Bronchial epithelial cell (primary cell): ENCODE measurements around the gene YTHDF2. TPM values are rescaled to one million over a fixed set of nuclear protein-coding genes. Genes with fewer than 3 reads are reported as not detected.
"Not testable (repeated sequence)": the region's sequence is repeated elsewhere in the genome, so short reads cannot be mapped to it uniquely, and the experiment has no call there.

ENCODE experiments used
- DNase-seq: peaks from one replicate; pipeline ENCODE4 v3.0.0-alpha.2; 2010; ENCODE audit warnings: low read depth
- FAIRE-seq: peaks from 2 replicates; lab custom pipeline; 2011; peaks lifted over from hg19 to GRCh38; lab: Jason Lieb, UNC
- H3K27me3 ChIP-seq: 2 replicates; pipeline ENCODE4 v1.5.1; 2011; ENCODE audit warnings: low read length; ENCODE audit not compliant: control insufficient read depth, insufficient read depth
- H3K36me3 ChIP-seq: 2 replicates; pipeline ENCODE4 v1.5.1; 2011; ENCODE audit warnings: low read length; ENCODE audit not compliant: control insufficient read depth, insufficient read depth
- H3K4me3 ChIP-seq: 2 replicates; pipeline ENCODE4 v1.5.1; 2011; ENCODE audit warnings: mild to moderate bottlenecking, low read depth, low read length, control low read depth
- CTCF ChIP-seq: IDR thresholded peaks from 2 replicates; pipeline ENCODE4 v1.5.1; 2011; ENCODE audit warnings: mild to moderate bottlenecking, moderate library complexity, low read length, control low read depth, inconsistent platforms; ENCODE audit not compliant: insufficient read depth, severe bottlenecking
- total RNA-seq: library from RNA; depleted of rRNA; stranded (reverse); fragments of >200 nt; gene quantifications from 2 replicates; pipeline ENCODE4 v1.2.1, GENCODE V29; 2014

YTHDF2 gene
- 53.3 and 63.4 TPM in 2 replicates for total RNA-seq

GRCh38 chr1:28736450-28737306 lies at the start of gene YTHDF2:
Gene YTHDF2, plus strand, starts transcription at chr1:28736940. Its CDS starts 181 bp downstream, at chr1:28737121.
- FAIRE-seq (no peak), DNase-seq (peak; percentile 78)
- no peaks in the 10 kb centered on the region for H3K27me3 ChIP-seq
- H3K4me3 ChIP-seq = peak within 1 kb of the TSS; percentile 57
- peak; percentile 92 for TF ChIP-seq CTCF
- H3K36me3 ChIP-seq = peaks cover 3% of the 10 kb centered on the region

GRCh38 chr1:28691627-28692026 lies 45.1 kb upstream of the YTHDF2 start:
- not testable (repeated sequence) for DNase-seq, H3K4me3 ChIP-seq, H3K27me3 ChIP-seq, H3K36me3 ChIP-seq, FAIRE-seq

DNA sequence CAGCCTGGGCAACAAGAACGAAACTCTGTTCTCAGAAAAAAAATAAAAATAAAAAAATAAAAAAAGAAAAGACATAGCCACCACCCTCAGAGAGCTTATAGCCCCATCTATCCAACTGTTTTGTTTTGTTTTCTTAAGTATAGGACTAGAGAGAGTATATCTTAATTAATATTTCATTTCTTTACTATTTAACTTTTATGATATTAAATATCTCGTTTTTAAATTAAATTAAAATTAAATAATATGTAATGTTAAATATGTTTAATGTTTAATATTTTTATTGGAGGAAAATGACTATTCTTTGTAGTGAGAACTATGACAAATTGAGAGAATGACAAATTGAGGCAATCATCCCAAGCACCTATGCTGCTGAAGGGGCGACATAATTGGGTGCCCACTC lies 33.1 kb upstream of the YTHDF2 start:
- Histone ChIP-seq H3K27me3 (no peaks in the 10 kb centered on the region), H3K36me3 (peaks cover 1% of the 10 kb centered on the region), H3K4me3 (no peak overlapping the region)
- no peak for DNase-seq
- no peak for TF ChIP-seq CTCF
- FAIRE-seq = no peak

- H3K27me3 ChIP-seq = no peaks in the 10 kb centered on the region
- H3K36me3 ChIP-seq = peaks cover 7% of the 10 kb centered on the region
- FAIRE-seq (no peak), DNase-seq (no peak)
- no peak for TF ChIP-seq CTCF
- no peak overlapping the region for H3K4me3 ChIP-seq
Measured at GRCh38 chr1:28716336-28716735, 20.4 kb upstream of the YTHDF2 start.

DNA sequence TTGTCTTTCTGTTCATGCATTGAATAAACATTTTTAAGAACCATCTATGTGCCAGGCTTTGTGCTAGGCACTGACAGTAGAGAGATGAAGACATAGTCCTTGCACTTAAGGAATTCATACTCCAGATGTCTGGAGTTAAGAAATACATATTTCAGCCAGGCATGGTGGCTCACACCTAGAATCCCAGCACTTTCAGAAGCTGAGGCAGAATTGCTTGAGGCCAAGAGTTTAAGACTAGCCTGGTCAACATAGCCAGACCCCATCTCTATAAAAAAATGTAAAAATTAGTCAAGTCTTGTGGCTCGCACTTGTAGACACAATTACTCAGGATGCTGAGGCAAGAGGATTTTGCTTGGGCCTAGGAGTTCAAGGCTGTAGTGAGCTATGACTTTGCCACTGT lies 18.6 kb upstream of the YTHDF2 start:
- no peak for DNase-seq
- no peak for TF ChIP-seq CTCF
- H3K4me3 ChIP-seq = no peak overlapping the region
- FAIRE-seq = no peak
- H3K36me3 ChIP-seq = peaks cover 7% of the 10 kb centered on the region
- no peaks in the 10 kb centered on the region for H3K27me3 ChIP-seq

DNA sequence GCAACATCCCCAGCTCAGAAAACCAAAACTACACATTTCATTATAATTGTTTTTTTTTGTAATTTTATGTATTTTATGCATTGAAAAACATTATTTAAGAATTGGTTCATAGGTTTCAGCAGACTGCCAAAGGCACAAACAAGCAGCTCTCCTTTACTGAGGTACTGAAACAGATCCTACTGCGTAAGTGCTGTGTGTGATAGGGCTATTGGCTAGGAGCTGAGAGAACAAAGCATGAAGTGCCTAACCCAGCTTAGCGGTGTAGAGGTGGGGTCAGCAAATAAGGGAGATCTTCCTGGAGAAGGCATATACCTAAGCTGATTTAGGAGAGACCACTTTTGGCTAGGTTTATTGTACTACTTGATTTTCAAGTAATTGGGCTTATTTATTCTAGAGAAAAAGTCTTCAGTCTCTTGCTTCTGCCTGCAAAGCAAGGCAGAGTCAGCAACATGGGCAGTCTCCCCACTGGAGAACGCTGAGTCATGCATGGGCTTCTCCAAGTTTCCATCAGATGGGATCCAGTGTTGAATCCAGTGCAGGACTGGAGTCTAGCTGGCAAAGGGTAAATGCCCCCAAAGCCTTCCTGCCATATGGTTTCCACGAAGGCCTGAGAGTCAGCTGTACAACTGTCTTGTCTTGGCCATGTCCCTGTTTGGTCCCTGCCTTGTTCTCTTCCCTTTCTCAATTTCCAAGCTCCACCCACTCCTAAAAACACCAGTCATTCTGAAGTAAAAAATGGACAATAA lies 18.0 kb upstream of the YTHDF2 start:
- H3K4me3 ChIP-seq = no peak overlapping the region
- no peaks in the 10 kb centered on the region for H3K27me3 ChIP-seq
- peak; percentile 20 for DNase-seq
- peaks cover 7% of the 10 kb centered on the region for H3K36me3 ChIP-seq
- FAIRE-seq = no peak
- no peak for TF ChIP-seq CTCF
